ENCODE results near the gene ELP6.
"Not testable (repeated sequence)": the region's sequence is repeated elsewhere in the genome, so short reads cannot be mapped to it uniquely, and the experiment has no call there.

The ELP6 gene

DNA sequence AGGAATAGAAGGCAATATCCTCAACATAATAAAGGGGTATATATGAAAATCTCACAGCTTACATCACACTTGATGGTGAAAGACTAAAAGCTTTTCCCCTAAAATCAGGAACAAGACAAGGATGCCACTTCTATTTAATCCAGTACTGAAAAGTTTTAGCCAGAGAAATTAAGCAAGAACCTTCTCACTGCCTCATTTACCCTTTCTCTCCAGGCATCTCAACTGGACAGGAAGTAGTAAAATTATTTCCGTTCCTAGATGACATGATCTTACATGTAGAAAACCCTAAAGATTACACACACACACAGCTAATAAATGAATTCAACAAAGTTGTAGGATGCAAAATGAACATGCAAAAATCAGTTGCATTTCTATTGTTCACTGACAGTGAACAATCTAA, 48.9 kb downstream of the ELP6 start:
- DNase-seq (ENCODE audit: low read depth in 2 of 2) = no peak

DNA sequence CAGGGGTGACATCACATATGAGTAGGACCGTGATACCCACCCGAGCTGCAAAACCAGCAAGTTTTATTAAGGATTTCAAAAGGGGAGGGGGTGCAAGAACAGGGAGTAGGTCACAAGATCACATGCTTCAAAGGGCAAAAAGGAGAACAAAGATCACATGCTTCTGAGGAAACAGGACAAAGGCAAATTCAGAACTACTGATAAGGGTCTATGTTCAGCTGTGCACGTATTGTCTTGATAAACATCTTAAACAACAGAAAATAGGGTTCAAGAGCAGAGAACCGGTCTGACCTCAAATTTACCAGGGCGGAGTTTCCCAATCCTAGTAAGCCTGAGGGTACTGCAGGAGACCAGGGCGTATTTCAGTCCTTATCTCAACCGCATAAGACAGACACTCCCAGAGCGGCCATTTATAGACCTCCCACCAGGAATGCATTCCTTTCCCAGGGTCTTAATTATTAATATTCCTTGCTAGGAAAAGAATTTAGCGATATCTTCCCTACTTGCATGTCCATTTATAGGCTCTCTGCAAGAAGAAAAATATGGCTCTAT, 53.9 kb downstream of the ELP6 start:
- DNase-seq (ENCODE audit: low read depth in 2 of 2) = not testable (repeated sequence)

DNA sequence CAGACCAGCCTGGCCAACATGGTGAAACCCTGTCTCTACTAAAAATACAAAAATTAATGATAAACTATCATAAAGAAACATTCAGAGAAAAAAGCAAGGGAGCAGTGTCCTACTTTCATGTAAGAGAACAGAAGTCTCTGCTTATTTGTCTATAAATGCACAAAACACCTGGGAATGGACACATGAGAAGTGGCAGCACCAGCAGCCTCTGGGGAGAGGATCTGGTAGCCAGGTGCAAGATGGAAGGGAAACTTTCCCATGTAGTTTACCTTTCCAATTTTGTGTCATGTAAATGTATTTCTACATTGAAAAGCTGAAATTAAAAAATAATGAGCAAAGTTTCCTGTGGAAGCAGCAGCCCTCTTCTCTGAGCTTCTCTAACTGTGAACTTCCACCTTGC, 56.5 kb downstream of the ELP6 start:
- DNase-seq (ENCODE audit: low read depth in 2 of 2) = no peak

DNA sequence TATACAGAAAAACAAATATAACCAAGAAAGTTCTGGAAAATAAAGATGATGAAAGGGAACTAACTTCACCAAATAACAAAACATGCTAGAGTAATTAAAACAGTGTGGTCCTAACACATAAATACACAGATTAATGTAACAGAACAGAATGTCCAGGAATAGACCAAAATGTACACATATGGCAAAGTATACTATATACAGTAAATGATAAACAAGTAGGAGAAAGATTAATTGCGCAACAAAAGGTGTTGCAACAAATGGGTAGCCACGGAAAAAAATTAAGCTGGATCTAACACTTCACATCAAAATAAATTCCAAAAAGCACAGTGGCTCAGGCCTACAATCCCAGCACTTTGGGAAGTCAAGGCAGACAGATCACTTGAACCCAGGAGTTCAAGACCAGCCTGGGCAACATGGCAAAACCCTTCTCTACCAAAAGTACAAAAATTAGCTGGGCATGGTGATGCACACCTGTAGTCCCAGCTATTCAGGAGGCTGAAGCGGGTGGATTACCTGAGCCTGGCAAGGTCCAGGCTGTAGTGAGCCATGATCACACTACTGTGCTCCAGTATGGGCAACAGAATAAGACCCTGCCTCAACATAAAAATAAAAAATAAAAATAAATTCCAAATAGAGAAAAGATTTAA, 57.6 kb downstream of the ELP6 start:
- DNase-seq (ENCODE audit: low read depth in 2 of 2) = no peak

DNA sequence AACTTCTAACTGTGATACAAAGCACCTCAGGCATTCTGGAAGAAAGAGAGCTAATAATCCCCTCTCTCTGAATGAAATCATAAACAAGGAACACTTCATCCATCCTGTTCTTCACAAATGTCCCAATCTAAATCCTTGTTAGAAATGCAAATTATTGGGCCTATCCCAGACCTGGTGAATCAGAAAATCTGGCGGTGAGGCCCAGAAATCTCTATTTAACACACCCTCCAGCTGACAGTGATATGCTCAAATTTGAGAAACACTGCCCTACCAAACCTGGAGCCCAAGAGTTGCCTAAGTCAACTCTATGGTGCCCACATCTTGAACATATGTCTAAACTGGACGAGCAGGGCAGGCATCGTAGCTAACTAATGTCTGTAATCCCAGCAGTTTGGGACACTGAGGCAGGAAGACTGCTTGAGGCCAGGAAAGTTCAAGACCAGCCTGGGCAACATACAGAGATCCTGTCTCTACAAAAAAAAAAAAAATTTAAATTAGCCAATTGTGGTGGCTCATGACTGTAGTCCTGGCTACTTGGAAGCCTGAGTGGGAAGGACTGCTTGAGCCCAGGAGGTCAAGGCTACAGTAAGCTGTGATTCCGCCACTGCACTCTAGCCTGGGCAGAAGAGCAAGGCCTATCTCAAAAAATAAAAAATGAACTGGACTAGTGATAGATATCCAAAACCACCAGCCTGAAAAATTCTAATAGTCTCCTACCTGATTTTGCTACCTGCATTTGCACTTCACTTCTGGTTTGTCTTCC, 60.9 kb downstream of the ELP6 start:
- DNase-seq (ENCODE audit: low read depth in 2 of 2) = no peak

Measured in fibroblast of skin of left biceps (primary cell).